OCI-LY7 (cell line): ENCODE data around the gene CTNS. TPM values are rescaled to one million over a fixed set of nuclear protein-coding genes. Genes with fewer than 3 reads are reported as not detected.

Experiments used
- BruUV-seq: library from RNA; stranded (reverse); fragments of 400-500 nt; replicated peaks from 2 replicates; lab custom pipeline; 2021; lab: Mats Ljungman, UMichigan
- CTCF ChIA-PET: fragments of 300-600 bp; sonication (Branson Sonifier 250); formaldehyde crosslinking; loops from one replicate; lab custom pipeline; 2022; ENCODE audit warnings: antibody characterized with exemption; ENCODE audit not compliant: unreplicated experiment; lab: Charles Lee
- POLR2A ChIA-PET: fragments of 300-600 bp; sonication (Branson Sonifier 250); formaldehyde crosslinking; loops from one replicate; lab custom pipeline; 2022; ENCODE audit warnings: antibody characterized with exemption; lab: Charles Lee
- DNase-seq: peaks from one replicate; pipeline ENCODE4 v3.0.0-alpha.2; 2015; ENCODE audit warnings: low spot score
- H2AFZ ChIP-seq: fragments of 200-600 bp; sonication (generic), shearing (Covaris generic); 2 replicates; pipeline ENCODE4 v1.6.1; 2014; ENCODE audit warnings: mild to moderate bottlenecking, antibody characterized with exemption, low read length, moderate library complexity
- H3K27ac ChIP-seq: fragments of 200-600 bp; sonication (generic); 2 replicates; pipeline ENCODE4 v1.5.1; 2014; ENCODE audit warnings: mixed run types, low read depth, mild to moderate bottlenecking, moderate library complexity, low read length, inconsistent platforms; ENCODE audit not compliant: poor library complexity, severe bottlenecking
- H3K36me3 ChIP-seq: fragments of 200-600 bp; sonication (generic); 2 replicates; pipeline ENCODE4 v1.6.1; 2014; ENCODE audit warnings: mild to moderate bottlenecking, antibody characterized with exemption, low read length, moderate library complexity, mixed read lengths; ENCODE audit not compliant: insufficient read depth
- H3K4me1 ChIP-seq: fragments of 200-600 bp; sonication (generic); 2 replicates; pipeline ENCODE4 v1.5.1; 2014; ENCODE audit warnings: mild to moderate bottlenecking, low read length; ENCODE audit not compliant: insufficient read depth, poor library complexity, severe bottlenecking
- H3K4me2 ChIP-seq: fragments of 200-600 bp; sonication (generic); 2 replicates; pipeline ENCODE4 v1.6.1; 2014; ENCODE audit warnings: mild to moderate bottlenecking, low read length
- H3K4me3 ChIP-seq: fragments of 200-600 bp; sonication (generic); 2 replicates; pipeline ENCODE4 v1.5.1; 2014; ENCODE audit warnings: mild to moderate bottlenecking, low read depth, low read length; ENCODE audit not compliant: poor library complexity, severe bottlenecking
- H3K79me2 ChIP-seq: fragments of 200-600 bp; sonication (generic); 2 replicates; pipeline ENCODE4 v1.6.1; 2016; ENCODE audit warnings: low read depth, mild to moderate bottlenecking, low read length, moderate library complexity, mixed read lengths; ENCODE audit not compliant: insufficient read depth
- H3K9me2 ChIP-seq: fragments of 200-600 bp; sonication (generic); 2 replicates; pipeline ENCODE4 v1.6.1; 2016; ENCODE audit warnings: mild to moderate bottlenecking, low read length, mixed read lengths; ENCODE audit not compliant: insufficient read depth
- H3K9me3 ChIP-seq: fragments of 200-600 bp; sonication (generic); 2 replicates; pipeline ENCODE4 v1.6.1; 2014; ENCODE audit warnings: mild to moderate bottlenecking, mixed run types, low read length, mixed read lengths
- H4K20me1 ChIP-seq: fragments of 200-600 bp; sonication (generic); 2 replicates; pipeline ENCODE4 v1.6.1; 2014; ENCODE audit warnings: mild to moderate bottlenecking, antibody characterized with exemption, low read length, moderate library complexity, mixed read lengths; ENCODE audit not compliant: insufficient read depth
- EZH2phosphoT487 ChIP-seq: fragments of 200-600 bp; sonication (generic); IDR thresholded peaks from 2 replicates; pipeline ENCODE4 v1.6.1; 2018; ENCODE audit warnings: low read depth, borderline replicate concordance, mild to moderate bottlenecking, mixed run types, antibody characterized with exemption, low read length, moderate library complexity, mixed read lengths
- intact Hi-C: fragments of 100-400 bp; cut with micrococcal nuclease; formaldehyde crosslinking; loops from one replicate; pipeline ENCODE4 v1.10.0; 2022; ENCODE audit not compliant: unreplicated experiment
- total RNA-seq, 2 experiments: library from RNA; depleted of rRNA in 1 of 2; stranded (reverse); fragments of >200 nt in 1 of 2; shearing (Covaris generic) in 1 of 2; gene quantifications; 2 replicates each; pipeline ENCODE4 v1.2.3, GENCODE V29; 2014 to 2022
- TF ChIP-seq, protein P1 (sequence below): fragments of 200-600 bp; sonication (generic); conservative IDR thresholded peaks from 2 replicates; pipeline ENCODE4 v1.5.1; 2014; ENCODE audit warnings: mild to moderate bottlenecking, antibody characterized with exemption, low read length, moderate library complexity, mixed read lengths

CTNS gene
- total RNA-seq, 2 experiments from 2014 or later = 5.6 to 13.6 TPM

DNA sequence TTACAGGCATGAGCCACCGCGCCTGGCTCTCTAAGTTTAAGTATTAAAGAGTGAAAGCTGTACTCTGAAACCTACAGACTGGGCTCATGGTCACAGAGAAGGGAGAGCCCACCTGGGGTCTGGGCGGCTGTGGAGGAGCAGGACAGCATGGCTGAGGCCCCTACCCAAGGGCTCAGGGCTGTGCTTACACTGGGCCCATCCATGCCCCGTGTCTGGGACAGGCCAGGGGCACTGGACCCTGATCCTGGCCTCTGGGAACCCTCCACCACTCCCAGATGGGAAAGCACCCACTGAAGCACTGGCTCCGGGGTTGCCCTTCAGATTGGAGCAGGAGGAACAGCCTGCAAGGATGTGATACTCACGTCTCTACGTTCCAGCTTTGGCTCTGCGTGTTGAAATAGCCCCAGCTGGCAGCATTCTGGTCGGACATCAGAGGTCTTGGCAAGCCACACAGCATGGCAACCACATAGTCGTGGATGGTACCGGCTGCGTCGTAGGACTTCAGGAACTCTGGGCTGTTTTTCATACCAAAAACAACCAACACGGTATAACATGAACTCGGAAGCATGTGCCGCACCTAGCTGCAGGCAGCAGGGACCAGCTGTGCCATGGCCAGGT, 13.5 kb upstream of the CTNS start:
- intact Hi-C loops = no loop called here
- Histone ChIP-seq H3K9me3 (no peaks in the 10 kb centered on the region), H2AFZ (no peak overlapping the region), H3K79me2 (no peaks in the 10 kb centered on the region), H3K4me1 (no peaks in the 10 kb centered on the region), H3K9me2 (no peaks in the 10 kb centered on the region), H3K4me3 (no peak overlapping the region), H4K20me1 (no peaks in the 10 kb centered on the region), H3K4me2 (no peak overlapping the region), H3K27ac (no peak overlapping the region), H3K36me3 (peaks cover 71% of the 10 kb centered on the region)
- ChIA-PET POLR2A (interaction anchor here (1.1 kb wide), 1 partner anchor 13 kb away, joined by 3 read pairs; the partner anchor contains the start of genes CTNS and SHPK), CTCF (no interaction called here)
- TF ChIP-seq EZH2phosphoT487 = no peak
- TF ChIP-seq, protein P1, sequence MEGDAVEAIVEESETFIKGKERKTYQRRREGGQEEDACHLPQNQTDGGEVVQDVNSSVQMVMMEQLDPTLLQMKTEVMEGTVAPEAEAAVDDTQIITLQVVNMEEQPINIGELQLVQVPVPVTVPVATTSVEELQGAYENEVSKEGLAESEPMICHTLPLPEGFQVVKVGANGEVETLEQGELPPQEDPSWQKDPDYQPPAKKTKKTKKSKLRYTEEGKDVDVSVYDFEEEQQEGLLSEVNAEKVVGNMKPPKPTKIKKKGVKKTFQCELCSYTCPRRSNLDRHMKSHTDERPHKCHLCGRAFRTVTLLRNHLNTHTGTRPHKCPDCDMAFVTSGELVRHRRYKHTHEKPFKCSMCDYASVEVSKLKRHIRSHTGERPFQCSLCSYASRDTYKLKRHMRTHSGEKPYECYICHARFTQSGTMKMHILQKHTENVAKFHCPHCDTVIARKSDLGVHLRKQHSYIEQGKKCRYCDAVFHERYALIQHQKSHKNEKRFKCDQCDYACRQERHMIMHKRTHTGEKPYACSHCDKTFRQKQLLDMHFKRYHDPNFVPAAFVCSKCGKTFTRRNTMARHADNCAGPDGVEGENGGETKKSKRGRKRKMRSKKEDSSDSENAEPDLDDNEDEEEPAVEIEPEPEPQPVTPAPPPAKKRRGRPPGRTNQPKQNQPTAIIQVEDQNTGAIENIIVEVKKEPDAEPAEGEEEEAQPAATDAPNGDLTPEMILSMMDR = no peak
- BruUV-seq = no TSS peak
- no peak for DNase-seq

DNA sequence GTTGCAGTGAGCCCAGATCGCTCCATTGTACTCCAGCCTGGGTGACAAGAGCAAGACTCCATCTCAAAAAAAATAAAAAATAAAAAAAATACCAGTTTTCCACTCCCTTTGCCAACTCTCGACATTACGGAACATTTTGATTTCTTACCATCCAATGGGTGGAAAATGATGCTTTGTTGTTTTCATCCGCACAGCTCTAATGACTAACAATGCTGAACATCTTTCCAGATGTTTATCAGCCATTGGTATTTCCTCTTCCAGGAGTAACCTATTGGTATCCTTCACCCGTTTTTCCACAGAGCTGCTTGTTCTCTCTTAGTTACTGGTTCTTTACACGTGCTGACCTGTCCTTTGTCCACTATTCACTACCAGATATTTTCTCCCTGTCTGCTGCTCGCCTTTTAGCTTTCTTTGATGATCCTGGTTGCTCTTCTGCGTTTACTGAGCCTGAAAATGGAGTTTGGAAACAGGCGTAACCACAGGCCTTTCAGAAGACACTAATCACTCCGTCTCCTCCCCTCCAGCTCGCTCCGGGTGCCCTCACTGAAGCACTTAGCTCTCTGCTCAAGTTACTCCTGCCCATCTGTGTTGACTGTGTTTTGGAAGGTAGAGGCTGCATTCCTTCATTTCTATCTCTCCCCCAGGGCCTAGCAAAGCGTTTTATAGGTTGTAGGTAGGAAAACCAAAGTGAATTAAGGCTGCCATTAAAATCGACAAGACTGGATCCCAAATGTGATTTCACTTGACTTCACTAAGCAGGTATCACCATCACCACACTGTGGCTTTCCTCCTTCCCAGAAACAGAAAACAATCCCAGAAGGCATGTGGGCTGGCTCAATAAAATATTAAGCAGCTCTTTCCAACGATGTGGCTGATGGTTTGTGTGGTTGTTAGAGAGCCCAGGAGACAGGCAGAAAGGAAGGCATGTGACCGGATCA, 9.5 kb upstream of the CTNS start:
- Histone ChIP-seq H3K4me2 (no peak overlapping the region), H3K27ac (no peak overlapping the region), H3K9me3 (no peaks in the 10 kb centered on the region), H4K20me1 (no peaks in the 10 kb centered on the region), H3K36me3 (peaks cover 54% of the 10 kb centered on the region), H3K4me3 (no peak overlapping the region), H3K4me1 (no peaks in the 10 kb centered on the region), H3K79me2 (no peaks in the 10 kb centered on the region), H2AFZ (no peak overlapping the region), H3K9me2 (no peaks in the 10 kb centered on the region)
- ChIA-PET POLR2A (interaction anchor here (0.7 kb wide), 1 partner anchor 9 kb away, joined by 3 read pairs; the partner anchor contains the start of genes CTNS and SHPK), CTCF (no interaction called here)
- no peak for DNase-seq
- TF ChIP-seq, protein P1 = no peak
- TF ChIP-seq EZH2phosphoT487 = no peak
- BruUV-seq = TSS peak; percentile 66
- intact Hi-C loops = no loop called here
